ENCODE measurements around the gene HAAO. TPM values are rescaled to one million over a fixed set of nuclear protein-coding genes. Genes with fewer than 3 reads are reported as not detected.

Gene HAAO
- total and polyA plus RNA-seq, 9 donors, result 6.2 to 33.0 (median 26.1) TPM

DNA sequence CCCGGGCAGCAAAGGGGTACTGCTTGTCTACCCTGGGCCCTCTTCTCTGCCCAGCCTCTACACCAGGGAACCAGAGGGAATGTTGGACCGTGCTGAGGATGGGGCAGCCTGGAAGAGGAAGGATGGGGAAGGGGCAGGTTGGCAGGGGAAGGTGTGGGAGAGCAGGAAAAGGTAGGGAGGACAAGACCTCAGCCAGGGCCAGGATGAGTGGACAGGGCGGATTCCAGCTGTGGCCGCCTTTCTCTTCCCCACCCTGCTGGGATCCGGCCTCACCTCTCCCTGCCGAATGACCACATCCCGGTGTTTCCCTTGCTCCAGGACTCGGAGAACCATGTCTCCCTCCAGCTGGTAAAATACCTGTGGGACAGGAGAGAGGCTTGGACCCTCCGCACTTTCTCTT, 8.9 kb downstream of the HAAO start:
- peak in 1 of 5 donors; percentile 13 for DNase-seq
- Histone ChIP-seq H3K27me3 (no peaks in the 10 kb centered on the region), H3K27ac (no peak overlapping the region), H3K36me3 (no peaks in the 10 kb centered on the region), H3K4me3 (no peak overlapping the region), H3K4me1 (ENCODE audit: insufficient read depth) (no peaks in the 10 kb centered on the region), H3K9me3 (no peaks in the 10 kb centered on the region)
- intact Hi-C loops (cut with DNase I), result no loop called here
- TF ChIP-seq, protein P1, sequence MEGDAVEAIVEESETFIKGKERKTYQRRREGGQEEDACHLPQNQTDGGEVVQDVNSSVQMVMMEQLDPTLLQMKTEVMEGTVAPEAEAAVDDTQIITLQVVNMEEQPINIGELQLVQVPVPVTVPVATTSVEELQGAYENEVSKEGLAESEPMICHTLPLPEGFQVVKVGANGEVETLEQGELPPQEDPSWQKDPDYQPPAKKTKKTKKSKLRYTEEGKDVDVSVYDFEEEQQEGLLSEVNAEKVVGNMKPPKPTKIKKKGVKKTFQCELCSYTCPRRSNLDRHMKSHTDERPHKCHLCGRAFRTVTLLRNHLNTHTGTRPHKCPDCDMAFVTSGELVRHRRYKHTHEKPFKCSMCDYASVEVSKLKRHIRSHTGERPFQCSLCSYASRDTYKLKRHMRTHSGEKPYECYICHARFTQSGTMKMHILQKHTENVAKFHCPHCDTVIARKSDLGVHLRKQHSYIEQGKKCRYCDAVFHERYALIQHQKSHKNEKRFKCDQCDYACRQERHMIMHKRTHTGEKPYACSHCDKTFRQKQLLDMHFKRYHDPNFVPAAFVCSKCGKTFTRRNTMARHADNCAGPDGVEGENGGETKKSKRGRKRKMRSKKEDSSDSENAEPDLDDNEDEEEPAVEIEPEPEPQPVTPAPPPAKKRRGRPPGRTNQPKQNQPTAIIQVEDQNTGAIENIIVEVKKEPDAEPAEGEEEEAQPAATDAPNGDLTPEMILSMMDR (IDR thresholded peaks at IDR 0.05), result no peak
- TF ChIP-seq POLR2A (IDR thresholded peaks at IDR 0.05) (no peak), EP300 (IDR thresholded peaks at IDR 0.05) (no peak)
- WGBS, 3 donors, result 84 to 92% (median 84%) methylated on average over 9 of the region's 9 CpGs

DNA sequence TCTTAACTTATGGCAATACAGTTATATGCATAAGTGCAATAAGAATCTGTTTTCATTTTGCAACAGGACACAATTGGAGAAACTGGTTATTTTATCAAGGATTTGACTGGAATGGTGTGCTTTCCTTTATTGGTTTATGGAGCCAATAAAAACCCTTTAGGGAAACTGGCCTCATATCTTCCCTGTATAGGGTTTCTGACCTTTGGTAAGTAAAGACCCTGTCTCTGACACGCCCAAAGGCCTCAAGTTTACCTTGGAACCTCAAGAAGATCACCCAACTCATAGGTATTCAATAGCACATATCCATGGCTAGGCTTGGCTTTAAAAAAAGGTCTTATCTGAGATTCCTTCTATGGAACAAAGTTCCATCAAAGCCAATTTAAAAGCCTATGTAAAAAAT, 11.2 kb downstream of the HAAO start:
- Histone ChIP-seq H3K9me3 (no peaks in the 10 kb centered on the region), H3K36me3 (no peaks in the 10 kb centered on the region), H3K27ac (no peak overlapping the region), H3K4me3 (no peak overlapping the region), H3K27me3 (no peaks in the 10 kb centered on the region), H3K4me1 (ENCODE audit: insufficient read depth) (no peaks in the 10 kb centered on the region)
- WGBS, 3 donors, result 92 to 100% (median 94%) methylated on average over 1 of the region's 1 CpG
- no peak for DNase-seq
- intact Hi-C loops (cut with DNase I), result no loop called here
- TF ChIP-seq, protein P1 (IDR thresholded peaks at IDR 0.05), result no peak
- TF ChIP-seq EP300 (IDR thresholded peaks at IDR 0.05), result no peak
- no peak for TF ChIP-seq POLR2A (IDR thresholded peaks at IDR 0.05)

DNA sequence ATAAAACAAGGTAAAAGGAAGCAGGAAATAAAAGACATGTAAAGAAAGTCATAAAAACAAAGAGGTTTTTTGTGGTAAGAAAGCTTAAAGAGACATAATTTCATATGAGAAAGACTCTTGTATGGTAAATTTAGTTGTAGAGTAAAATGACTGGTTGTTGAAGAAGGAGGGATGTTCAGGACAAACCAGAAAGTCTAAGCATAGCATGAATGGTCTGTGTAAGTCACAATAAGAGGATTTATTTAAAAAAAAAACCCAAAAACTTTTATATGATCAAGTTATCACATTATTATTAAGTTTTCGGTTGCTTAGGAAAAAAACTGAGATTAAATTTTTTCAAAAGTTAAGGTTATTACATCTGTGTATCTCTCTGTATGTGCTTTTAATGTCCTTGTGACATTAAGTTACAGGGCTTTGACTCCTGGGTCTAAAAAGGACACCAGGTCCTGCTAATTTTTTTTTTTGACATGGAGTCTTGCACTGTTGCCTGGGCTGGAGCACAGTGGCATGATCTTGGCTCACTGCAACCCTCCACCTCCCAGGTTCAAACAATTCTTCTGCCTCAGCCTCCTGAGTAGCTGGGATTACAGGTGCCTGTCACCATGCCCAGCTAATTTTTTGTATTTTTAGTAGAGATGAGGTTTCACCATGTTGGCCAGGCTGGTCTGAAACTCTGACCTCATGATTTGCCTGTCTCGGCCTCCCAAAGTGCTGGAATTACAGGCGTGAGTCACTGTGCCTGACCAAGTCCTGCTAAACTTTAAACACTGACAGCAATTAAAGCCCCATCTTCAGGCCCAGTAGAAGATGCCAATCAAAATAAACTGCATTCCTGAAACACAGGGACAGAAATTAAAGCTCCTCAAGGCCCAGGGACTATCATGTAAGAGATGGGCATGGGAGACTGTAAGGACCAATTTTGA, 14.2 kb downstream of the HAAO start:
- DNase-seq, result peak in 1 of 5 donors; percentile 1
- no peak overlapping the region for H3K27ac ChIP-seq
- TF ChIP-seq, protein P1 (IDR thresholded peaks at IDR 0.05), result no peak
- no peak for TF ChIP-seq EP300 (IDR thresholded peaks at IDR 0.05)
- TF ChIP-seq POLR2A (IDR thresholded peaks at IDR 0.05), result no peak
- WGBS, 3 donors, result 86 to 96% (median 88%) methylated on average over 3 of the region's 3 CpGs
- H3K4me1 ChIP-seq (ENCODE audit: insufficient read depth), result no peaks in the 10 kb centered on the region
- no peaks in the 10 kb centered on the region for H3K9me3 ChIP-seq
- intact Hi-C loops (cut with DNase I), result no loop called here
- H3K36me3 ChIP-seq, result no peaks in the 10 kb centered on the region
- no peaks in the 10 kb centered on the region for H3K27me3 ChIP-seq
- H3K4me3 ChIP-seq, result no peak overlapping the region

DNA sequence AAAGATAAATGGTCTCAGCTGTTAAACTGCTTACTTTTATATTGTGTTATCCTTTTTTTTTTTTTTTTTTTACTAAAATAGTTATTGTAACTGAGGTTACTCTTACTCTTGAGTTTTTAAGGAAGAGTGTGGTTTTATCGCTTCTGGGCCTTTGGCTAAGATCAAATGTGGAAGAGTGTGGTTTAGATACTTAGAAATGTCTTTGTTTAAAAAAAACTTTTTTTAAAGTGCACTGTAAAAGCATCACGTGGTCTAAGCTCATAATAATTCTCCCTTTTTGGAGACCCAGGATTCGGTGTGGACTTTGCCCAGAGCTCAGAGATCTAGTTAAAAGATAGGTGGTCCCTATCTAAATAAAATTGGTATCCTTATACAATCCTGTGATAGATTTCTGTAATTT, 16.6 kb downstream of the HAAO start:
- TF ChIP-seq, protein P1 (IDR thresholded peaks at IDR 0.05), result no peak
- TF ChIP-seq EP300 (IDR thresholded peaks at IDR 0.05) (no peak), POLR2A (IDR thresholded peaks at IDR 0.05) (no peak)
- no peak for DNase-seq
- intact Hi-C loops (cut with DNase I), result no loop called here
- Histone ChIP-seq H3K36me3 (no peaks in the 10 kb centered on the region), H3K27me3 (no peaks in the 10 kb centered on the region), H3K9me3 (no peaks in the 10 kb centered on the region), H3K4me1 (ENCODE audit: insufficient read depth) (no peaks in the 10 kb centered on the region), H3K27ac (no peak overlapping the region), H3K4me3 (no peak overlapping the region)
- 14 to 35% (median 22%) methylated on average over 3 of the region's 3 CpGs for WGBS, 3 donors

Measured in ovary (tissue), 9 donors.